Neural cell (in vitro differentiated cells): ENCODE measurements around the gene AGPAT2. TPM values are rescaled to one million over a fixed set of nuclear protein-coding genes. Genes with fewer than 3 reads are reported as not detected.

Source experiments
- H2AFZ ChIP-seq: fragments of 200-600, 300-800 bp; sonication (generic), shearing (Covaris generic); 2 replicates; pipeline ENCODE4 v1.6.0; 2014; ENCODE audit warnings: low read depth, mild to moderate bottlenecking, antibody characterized with exemption, low read length, moderate library complexity
- H3F3A ChIP-seq: fragments of 200-600 bp; shearing (Covaris generic); 2 replicates; pipeline ENCODE4 v1.6.1; 2016; ENCODE audit warnings: mild to moderate bottlenecking, moderate library complexity, mixed read lengths, antibody characterized with exemption, low read length; ENCODE audit not compliant: insufficient read depth, poor library complexity, severe bottlenecking
- H3K27ac ChIP-seq: fragments of 200-600, 300-800 bp; sonication (generic), shearing (Covaris generic); 2 replicates; pipeline ENCODE4 v1.5.1; 2014; ENCODE audit warnings: mild to moderate bottlenecking, low read length, moderate library complexity
- H3K27me3 ChIP-seq: fragments of 300-800, 200-600 bp; sonication (generic), shearing (Covaris generic); 2 replicates; pipeline ENCODE4 v1.6.0; 2014; ENCODE audit warnings: mild to moderate bottlenecking, low read depth, low read length, moderate library complexity; ENCODE audit not compliant: insufficient read depth
- H3K36me3 ChIP-seq: fragments of 300-800, 200-600 bp; sonication (generic), shearing (Covaris generic); 2 replicates; pipeline ENCODE4 v1.5.1; 2014; ENCODE audit warnings: mild to moderate bottlenecking, antibody characterized with exemption, low read length, moderate library complexity; ENCODE audit not compliant: insufficient read depth
- H3K4me2 ChIP-seq: fragments of 300-800, 200-600 bp; sonication (generic), shearing (Covaris generic); 2 replicates; pipeline ENCODE4 v1.6.0; 2014; ENCODE audit warnings: mild to moderate bottlenecking, low read length
- H3K4me3 ChIP-seq: fragments of 300-800, 200-600 bp; sonication (generic), shearing (Covaris generic); 2 replicates; pipeline ENCODE4 v1.5.1; 2014; ENCODE audit warnings: mild to moderate bottlenecking, low read length, moderate library complexity
- H3K79me2 ChIP-seq: fragments of 200-600 bp; shearing (Covaris generic); replicated peaks from 2 replicates; pipeline ENCODE4 v1.6.0; 2014; ENCODE audit warnings: mild to moderate bottlenecking, low read length, moderate library complexity; ENCODE audit not compliant: insufficient read depth
- H3K9ac ChIP-seq: fragments of 300-800, 200-600 bp; sonication (generic), shearing (Covaris generic); 2 replicates; pipeline ENCODE4 v1.6.1; 2016; ENCODE audit warnings: mild to moderate bottlenecking, low read length, mixed read lengths
- H3K9me2 ChIP-seq: fragments of 200-600 bp; shearing (Covaris generic); 2 replicates; pipeline ENCODE4 v1.6.1; 2016; ENCODE audit warnings: mild to moderate bottlenecking, low read length, mixed read lengths; ENCODE audit not compliant: insufficient read depth
- H3K9me3 ChIP-seq: fragments of 200-600, 300-800 bp; sonication (generic), shearing (Covaris generic); 2 replicates; pipeline ENCODE4 v1.6.1; 2016; ENCODE audit warnings: mild to moderate bottlenecking, mixed run types, low read length, moderate library complexity, mixed read lengths
- H4K20me1 ChIP-seq: fragments of 200-600 bp; shearing (Covaris generic); 2 replicates; pipeline ENCODE4 v1.6.1; 2016; ENCODE audit warnings: mild to moderate bottlenecking, mixed run types; ENCODE audit not compliant: insufficient read depth
- CTCF ChIP-seq: fragments of 450-650 bp; IDR thresholded peaks from 2 replicates; pipeline ENCODE4 v1.5.1; 2014; ENCODE audit warnings: antibody characterized with exemption, mild to moderate bottlenecking, moderate library complexity; ENCODE audit not compliant: poor library complexity, severe bottlenecking
- EP300 ChIP-seq: fragments of 450-650 bp; conservative IDR thresholded peaks from 2 replicates; pipeline ENCODE4 v1.6.1; 2014; ENCODE audit warnings: antibody characterized with exemption, mild to moderate bottlenecking, moderate library complexity; ENCODE audit not compliant: poor library complexity, severe bottlenecking
- EZH2 ChIP-seq: fragments of 200-600, 300-800 bp; shearing (Covaris generic), sonication (generic); IDR thresholded peaks from 2 replicates; pipeline ENCODE4 v1.6.1; 2014; ENCODE audit warnings: antibody characterized with exemption, low read length, borderline replicate concordance, mild to moderate bottlenecking; ENCODE audit not compliant: insufficient read depth, poor library complexity, severe bottlenecking
- MXI1 ChIP-seq: fragments of 450-650 bp; conservative IDR thresholded peaks from 2 replicates; pipeline ENCODE4 v1.6.1; 2014; ENCODE audit warnings: antibody characterized with exemption, mild to moderate bottlenecking; ENCODE audit not compliant: poor library complexity, severe bottlenecking
- POLR2AphosphoS5 ChIP-seq: IDR thresholded peaks from 2 replicates; pipeline ENCODE4 v1.6.1; 2012
- RAD21 ChIP-seq: fragments of 450-650 bp; conservative IDR thresholded peaks from 2 replicates; pipeline ENCODE4 v1.6.1; 2014; ENCODE audit warnings: antibody characterized with exemption, mild to moderate bottlenecking, moderate library complexity
- REST ChIP-seq: IDR thresholded peaks from 2 replicates; pipeline ENCODE4 v1.6.1; 2012; ENCODE audit warnings: borderline replicate concordance
- SMC3 ChIP-seq: fragments of 450-650 bp; conservative IDR thresholded peaks from 2 replicates; pipeline ENCODE4 v1.6.1; 2014; ENCODE audit warnings: antibody characterized with exemption, mild to moderate bottlenecking, moderate library complexity; ENCODE audit not compliant: poor library complexity
- TAF1 ChIP-seq: IDR thresholded peaks from 2 replicates; pipeline ENCODE4 v1.6.1; 2012; ENCODE audit warnings: low read depth
- polyA plus RNA-seq: library from polyadenylated mRNA; depleted of rRNA; stranded (reverse); fragments of >200 nt; gene quantifications from 2 replicates; pipeline ENCODE4 v1.2.3, GENCODE V29; 2014

The AGPAT2 gene
- polyA plus RNA-seq, 1 donor from 2014 or later = 1.3 TPM

- H4K20me1 ChIP-seq = no peaks in the 10 kb centered on the region
- no peaks in the 10 kb centered on the region for H3K79me2 ChIP-seq
- H3K4me2 ChIP-seq = no peak overlapping the region
- H3K27ac ChIP-seq = no peak overlapping the region
- H3F3A ChIP-seq = no peaks in the 10 kb centered on the region
- H3K9me2 ChIP-seq = no peaks in the 10 kb centered on the region
- no peak overlapping the region for H2AFZ ChIP-seq
- H3K27me3 ChIP-seq = peaks cover 25% of the 10 kb centered on the region
- no peak overlapping the region for H3K4me3 ChIP-seq
- TF ChIP-seq SMC3 (no peak), REST (no peak), EP300 (no peak), RAD21 (no peak), TAF1 (no peak), MXI1 (no peak), POLR2AphosphoS5 (no peak), EZH2 (no peak), CTCF (no peak)
- H3K36me3 ChIP-seq = no peaks in the 10 kb centered on the region
- no peaks in the 10 kb centered on the region for H3K9me3 ChIP-seq
- no peak overlapping the region for H3K9ac ChIP-seq
Observed at GRCh38 chr9:136684339-136684738, 2.9 kb downstream of the AGPAT2 start.

- no peak overlapping the region for H2AFZ ChIP-seq
- H3K9me2 ChIP-seq = no peaks in the 10 kb centered on the region
- no peak for TF ChIP-seq POLR2AphosphoS5
- TF ChIP-seq MXI1 = no peak
- TF ChIP-seq EP300 = no peak
- TF ChIP-seq CTCF = no peak
- TF ChIP-seq EZH2 = no peak
- no peak overlapping the region for H3K4me2 ChIP-seq
- no peak overlapping the region for H3K9ac ChIP-seq
- peaks cover 25% of the 10 kb centered on the region for H3K27me3 ChIP-seq
- H3K36me3 ChIP-seq = no peaks in the 10 kb centered on the region
- H3F3A ChIP-seq = no peaks in the 10 kb centered on the region
- H3K27ac ChIP-seq = no peak overlapping the region
- H3K79me2 ChIP-seq = no peaks in the 10 kb centered on the region
- H3K4me3 ChIP-seq = no peak overlapping the region
- H3K9me3 ChIP-seq = no peaks in the 10 kb centered on the region
- H4K20me1 ChIP-seq = no peaks in the 10 kb centered on the region
Observed at GRCh38 chr9:136683755-136684154, 3.5 kb downstream of the AGPAT2 start.
